Measurements from ENCODE around the gene FMNL2. TPM values are rescaled to one million over a fixed set of nuclear protein-coding genes. Genes with fewer than 3 reads are reported as not detected.

FMNL2 gene
- total RNA-seq, 1 experiment from 2014 or later, result 33.6 TPM

DNA sequence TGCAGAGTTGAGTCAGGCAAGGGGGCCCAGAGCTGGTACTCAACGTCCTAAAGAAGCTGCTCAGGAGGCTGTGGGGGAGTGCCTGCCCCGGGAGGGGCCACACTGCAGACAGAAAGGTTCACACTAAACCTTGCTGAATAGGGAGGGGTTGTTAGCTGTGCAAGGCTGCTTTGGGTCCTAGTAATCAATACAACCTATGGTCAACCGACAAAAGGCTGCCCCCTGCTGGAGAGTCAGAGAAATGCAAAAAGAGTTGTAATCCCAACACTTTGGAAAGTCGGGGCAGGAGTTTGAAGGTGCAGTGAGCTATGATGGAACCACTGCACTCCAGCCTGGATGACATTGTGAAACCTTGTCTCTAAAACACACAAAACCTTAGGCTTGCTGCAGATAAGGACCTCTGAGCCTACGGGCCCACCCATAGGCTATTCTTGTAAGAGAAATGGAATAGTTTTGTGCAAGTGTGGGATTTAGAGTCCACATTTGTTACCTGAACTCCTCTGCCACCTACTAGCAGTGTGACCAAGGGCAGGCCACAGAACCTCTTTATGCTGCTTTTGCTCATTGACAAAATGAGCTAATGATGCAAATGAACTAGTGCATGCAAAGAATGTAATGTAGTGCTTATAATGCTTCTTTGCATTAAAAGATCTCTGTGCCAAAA, 300.8 kb downstream of the FMNL2 start:
- intact Hi-C loops (cut with micrococcal nuclease; ENCODE audit: unreplicated experiment), result loop anchor here (2.0 to 10.0 kb wide), 4 partner anchors 301 to 598 kb away; partner anchors contain the start of gene FMNL2
- H3K27ac ChIP-seq (ENCODE audit: low read length), result no peak overlapping the region
- no TSS peak for BruUV-seq (replicated peaks)
- no peaks in the 10 kb centered on the region for H3K9me3 ChIP-seq (ENCODE audit: control insufficient read depth, insufficient read depth, low read depth, low read length)
- ChIA-PET CTCF (interaction anchor here (0.5 to 2.4 kb wide), 3 partner anchors 79 to 460 kb away, joined by 5 to 17 read pairs (median 6); partner anchors contain the start of gene STAM2), POLR2A (no interaction called here)
- no peak overlapping the region for H3K4me3 ChIP-seq (ENCODE audit: low read depth in 2 of 2, low read length in 2 of 2)
- in situ Hi-C loops (cut with HindIII; ENCODE audit: low pct_unique_long_range_greater_than_20kb, low sequenced_read_pairs), result no loop called here
- no peaks in the 10 kb centered on the region for H3K27me3 ChIP-seq (ENCODE audit: control insufficient read depth, insufficient read depth, low read length)
- H3K4me1 ChIP-seq (ENCODE audit: control insufficient read depth, insufficient read depth, low read length), result no peaks in the 10 kb centered on the region
- no peak for TF ChIP-seq POLR2AphosphoS5 (IDR thresholded peaks at IDR 0.05; ENCODE audit: low read depth, low read length)
- TF ChIP-seq CTCF (IDR thresholded peaks at IDR 0.05), result peak; percentile 88
- ATAC-seq (peak; percentile 76; the same call in 1 of the 2 replicates), DNase-seq (ENCODE audit: low read depth, low spot score) (peak; percentile 24)
- peaks cover 6% of the 10 kb centered on the region for H3K36me3 ChIP-seq (ENCODE audit: control insufficient read depth, insufficient read depth, low read length)

DNA sequence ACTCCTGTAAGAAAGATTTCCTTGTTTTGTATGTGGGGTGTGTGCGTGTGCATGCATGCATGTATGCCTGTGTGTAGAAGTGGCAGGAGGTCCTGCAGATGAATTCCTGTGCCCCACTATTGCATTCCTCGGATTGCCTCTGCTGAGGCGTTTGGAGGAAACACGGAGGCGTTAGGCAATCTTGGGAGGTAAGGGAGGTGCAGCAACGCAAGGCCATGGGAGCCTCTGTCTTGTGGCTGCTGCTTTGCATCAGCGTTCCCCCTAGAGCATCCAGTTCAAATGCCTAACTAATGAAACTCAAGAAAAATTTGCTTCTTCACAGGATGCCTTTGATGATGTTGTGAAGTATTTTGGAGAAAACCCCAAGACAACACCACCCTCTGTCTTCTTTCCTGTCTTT, 302.3 kb downstream of the FMNL2 start:
- Histone ChIP-seq H3K9me3 (ENCODE audit: control insufficient read depth, insufficient read depth, low read depth, low read length) (no peaks in the 10 kb centered on the region), H3K27ac (ENCODE audit: low read length) (no peak overlapping the region), H3K4me3 (ENCODE audit: low read depth in 2 of 2, low read length in 2 of 2) (no peak overlapping the region), H3K27me3 (ENCODE audit: control insufficient read depth, insufficient read depth, low read length) (no peaks in the 10 kb centered on the region), H3K4me1 (ENCODE audit: control insufficient read depth, insufficient read depth, low read length) (no peaks in the 10 kb centered on the region), H3K36me3 (ENCODE audit: control insufficient read depth, insufficient read depth, low read length) (peaks cover 7% of the 10 kb centered on the region; the same call in 1 of the 2 replicates)
- CTCF ChIA-PET, result interaction anchor here (0.6 kb wide), 1 partner anchor 454 kb away, joined by 6 read pairs; no protein-coding TSS in a partner anchor
- BruUV-seq (replicated peaks), result no TSS peak
- in situ Hi-C loops (cut with HindIII; ENCODE audit: low pct_unique_long_range_greater_than_20kb, low sequenced_read_pairs) (no loop called here), intact Hi-C loops (cut with micrococcal nuclease; ENCODE audit: unreplicated experiment) (loop anchor here (5.0 to 10.0 kb wide), 3 partner anchors 302 to 600 kb away; partner anchors contain the start of gene FMNL2)
- ATAC-seq (no peak), DNase-seq (ENCODE audit: low read depth, low spot score) (no peak)
- POLR2A ChIA-PET, result no interaction called here
- TF ChIP-seq TCF7L2 (IDR thresholded peaks at IDR 0.05; ENCODE audit: low read depth, low read length), result no peak
- TF ChIP-seq CTCF (IDR thresholded peaks at IDR 0.05), result no peak
- no peak for TF ChIP-seq SIN3A (IDR thresholded peaks at IDR 0.05; ENCODE audit: borderline replicate concordance, insufficient read depth, low read depth, low read length)
- TF ChIP-seq, protein P1, sequence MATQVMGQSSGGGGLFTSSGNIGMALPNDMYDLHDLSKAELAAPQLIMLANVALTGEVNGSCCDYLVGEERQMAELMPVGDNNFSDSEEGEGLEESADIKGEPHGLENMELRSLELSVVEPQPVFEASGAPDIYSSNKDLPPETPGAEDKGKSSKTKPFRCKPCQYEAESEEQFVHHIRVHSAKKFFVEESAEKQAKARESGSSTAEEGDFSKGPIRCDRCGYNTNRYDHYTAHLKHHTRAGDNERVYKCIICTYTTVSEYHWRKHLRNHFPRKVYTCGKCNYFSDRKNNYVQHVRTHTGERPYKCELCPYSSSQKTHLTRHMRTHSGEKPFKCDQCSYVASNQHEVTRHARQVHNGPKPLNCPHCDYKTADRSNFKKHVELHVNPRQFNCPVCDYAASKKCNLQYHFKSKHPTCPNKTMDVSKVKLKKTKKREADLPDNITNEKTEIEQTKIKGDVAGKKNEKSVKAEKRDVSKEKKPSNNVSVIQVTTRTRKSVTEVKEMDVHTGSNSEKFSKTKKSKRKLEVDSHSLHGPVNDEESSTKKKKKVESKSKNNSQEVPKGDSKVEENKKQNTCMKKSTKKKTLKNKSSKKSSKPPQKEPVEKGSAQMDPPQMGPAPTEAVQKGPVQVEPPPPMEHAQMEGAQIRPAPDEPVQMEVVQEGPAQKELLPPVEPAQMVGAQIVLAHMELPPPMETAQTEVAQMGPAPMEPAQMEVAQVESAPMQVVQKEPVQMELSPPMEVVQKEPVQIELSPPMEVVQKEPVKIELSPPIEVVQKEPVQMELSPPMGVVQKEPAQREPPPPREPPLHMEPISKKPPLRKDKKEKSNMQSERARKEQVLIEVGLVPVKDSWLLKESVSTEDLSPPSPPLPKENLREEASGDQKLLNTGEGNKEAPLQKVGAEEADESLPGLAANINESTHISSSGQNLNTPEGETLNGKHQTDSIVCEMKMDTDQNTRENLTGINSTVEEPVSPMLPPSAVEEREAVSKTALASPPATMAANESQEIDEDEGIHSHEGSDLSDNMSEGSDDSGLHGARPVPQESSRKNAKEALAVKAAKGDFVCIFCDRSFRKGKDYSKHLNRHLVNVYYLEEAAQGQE (IDR thresholded peaks at IDR 0.05; ENCODE audit: insufficient read depth in 1 of 2, low read depth in 2 of 2, low read length in 1 of 2), result no peak
- no peak for TF ChIP-seq POLR2AphosphoS5 (IDR thresholded peaks at IDR 0.05; ENCODE audit: low read depth, low read length)

Measured in Panc1 (cell line).